Neural progenitor cell (in vitro differentiated cells): ENCODE measurements around the gene MGLL. TPM values are rescaled to one million over a fixed set of nuclear protein-coding genes. Genes with fewer than 3 reads are reported as not detected.

Experiments
- DNase-seq: peaks from one replicate; pipeline ENCODE4 v3.0.0-alpha.2; 2016; ENCODE audit warnings: low spot score
- H2AFZ ChIP-seq: fragments of 200-600 bp; sonication (generic); replicated peaks from 2 replicates; pipeline ENCODE4 v1.6.1; 2016; ENCODE audit warnings: antibody characterized with exemption
- H3F3A ChIP-seq: fragments of 200-600 bp; sonication (generic); 2 replicates; pipeline ENCODE4 v1.6.1; 2016; ENCODE audit warnings: antibody characterized with exemption, low read depth
- H3K27ac ChIP-seq: fragments of 200-600 bp; sonication (generic); 2 replicates; pipeline ENCODE4 v1.5.1; 2016; ENCODE audit warnings: mild to moderate bottlenecking
- H3K27me3 ChIP-seq: fragments of 200-600 bp; sonication (generic); 2 replicates; pipeline ENCODE4 v1.6.1; 2016; ENCODE audit warnings: mild to moderate bottlenecking, moderate library complexity
- H3K36me3 ChIP-seq: fragments of 200-600 bp; sonication (generic); 2 replicates; pipeline ENCODE4 v1.5.1; 2016
- H3K4me1 ChIP-seq: fragments of 200-600 bp; sonication (generic); 2 replicates; pipeline ENCODE4 v1.6.1; 2016; ENCODE audit warnings: mixed run types
- H3K4me2 ChIP-seq: fragments of 200-600 bp; sonication (generic); 2 replicates; pipeline ENCODE4 v1.6.1; 2016
- H3K4me3 ChIP-seq: fragments of 200-600 bp; sonication (generic); 2 replicates; pipeline ENCODE4 v1.5.1; 2016
- H3K79me2 ChIP-seq: fragments of 200-600 bp; sonication (generic); 2 replicates; pipeline ENCODE4 v1.6.1; 2016; ENCODE audit warnings: low read depth
- H3K9ac ChIP-seq: fragments of 200-600 bp; sonication (generic); 2 replicates; pipeline ENCODE4 v1.6.1; 2016
- H3K9me3 ChIP-seq: fragments of 200-600 bp; sonication (generic); 2 replicates; pipeline ENCODE4 v1.5.1; 2016; ENCODE audit warnings: low read depth
- H4K20me1 ChIP-seq: fragments of 200-600 bp; sonication (generic); 2 replicates; pipeline ENCODE4 v1.6.1; 2016; ENCODE audit warnings: low read depth
- H3K27ac Mint-ChIP-seq: 3 replicates; pipeline ENCODE4 v1.8.0; 2021; ENCODE audit warnings: mixed read lengths
- H3K27me3 Mint-ChIP-seq: 2 replicates; pipeline ENCODE4 v1.8.0; 2022; ENCODE audit warnings: low read depth, mild to moderate bottlenecking, inconsistent platforms, moderate library complexity, mixed read lengths; ENCODE audit not compliant: insufficient read depth
- H3K36me3 Mint-ChIP-seq: 3 replicates; pipeline ENCODE4 v1.8.0; 2021; ENCODE audit warnings: mixed read lengths
- H3K4me1 Mint-ChIP-seq: 3 replicates; pipeline ENCODE4 v1.8.0; 2021; ENCODE audit warnings: mixed read lengths
- H3K4me3 Mint-ChIP-seq: 3 replicates; pipeline ENCODE4 v1.8.0; 2021; ENCODE audit warnings: mild to moderate bottlenecking, moderate library complexity, mixed read lengths
- H3K9me3 Mint-ChIP-seq: 3 replicates; pipeline ENCODE4 v1.8.0; 2020; ENCODE audit warnings: mixed read lengths
- EZH2 ChIP-seq: fragments of 200-600 bp; sonication (generic); IDR thresholded peaks from 2 replicates; pipeline ENCODE4 v1.6.1; 2017; ENCODE audit warnings: antibody characterized with exemption, mild to moderate bottlenecking, moderate library complexity
- EZH2phosphoT487 ChIP-seq: fragments of 200-600 bp; sonication (generic); IDR thresholded peaks from 2 replicates; pipeline ENCODE4 v1.6.1; 2017; ENCODE audit warnings: antibody characterized with exemption
- total RNA-seq: library from RNA; depleted of rRNA; stranded (reverse); fragments of >200 nt; gene quantifications from 2 replicates; pipeline ENCODE4 v1.2.3, GENCODE V29; 2015; ENCODE audit warnings: low replicate concordance
- TF ChIP-seq, protein P1 (sequence below): fragments of 200-600 bp; sonication (generic); IDR thresholded peaks from 2 replicates; pipeline ENCODE4 v1.5.1; 2017; ENCODE audit warnings: antibody characterized with exemption, mild to moderate bottlenecking

Gene MGLL
- total RNA-seq, 1 donor from 2014 or later = 0.15 TPM

DNA sequence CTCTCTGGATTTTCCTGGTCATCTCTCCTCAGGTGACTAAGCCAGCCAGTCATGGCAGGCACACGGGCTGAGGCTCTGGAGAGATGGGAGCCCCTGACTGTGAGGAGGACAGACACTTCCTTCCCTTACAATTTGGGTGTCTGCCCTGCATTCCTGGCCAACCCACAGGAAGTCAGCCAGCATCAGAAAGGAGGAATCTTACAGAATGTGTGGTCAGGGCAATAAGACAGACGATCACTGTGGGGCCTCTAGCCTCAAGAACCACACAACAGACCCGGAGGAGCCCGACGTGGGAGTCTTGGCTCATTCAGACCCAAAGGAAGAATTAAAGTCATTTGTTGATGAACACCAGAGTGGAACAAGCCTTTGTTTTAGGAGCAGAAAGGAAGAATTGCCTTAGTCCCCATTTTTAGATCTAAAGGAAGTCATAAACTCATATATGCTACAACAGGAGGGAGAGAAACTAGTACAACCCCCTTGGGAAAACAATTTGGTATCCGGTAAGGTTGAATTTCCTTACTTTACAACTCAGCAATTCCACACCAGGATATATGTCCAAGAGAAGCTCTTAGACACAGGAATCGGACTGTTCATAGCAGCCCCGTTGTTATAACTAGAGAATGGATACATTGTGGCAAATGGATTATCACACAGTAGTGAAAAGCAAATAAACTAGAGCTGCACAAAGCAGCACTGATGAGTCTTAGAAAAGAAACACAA is 87.4 kb downstream of the MGLL start:
- H3K36me3 ChIP-seq = no peaks in the 10 kb centered on the region
- Mint-ChIP-seq H3K27me3 (peaks cover 11% of the 10 kb centered on the region), H3K36me3 (no peaks in the 10 kb centered on the region), H3K9me3 (no peaks in the 10 kb centered on the region), H3K4me3 (no peak overlapping the region), H3K27ac (no peak overlapping the region), H3K4me1 (peaks cover 30% of the 10 kb centered on the region)
- H3K27me3 ChIP-seq = peaks cover 41% of the 10 kb centered on the region
- no peak overlapping the region for H2AFZ ChIP-seq
- no peak overlapping the region for H3K9ac ChIP-seq
- no peak overlapping the region for H3K4me2 ChIP-seq
- no peak for DNase-seq
- H3K79me2 ChIP-seq = no peaks in the 10 kb centered on the region
- peaks cover 30% of the 10 kb centered on the region for H3K4me1 ChIP-seq
- peaks cover 11% of the 10 kb centered on the region for H3F3A ChIP-seq
- no peak overlapping the region for H3K27ac ChIP-seq
- no peaks in the 10 kb centered on the region for H4K20me1 ChIP-seq
- H3K9me3 ChIP-seq = no peaks in the 10 kb centered on the region
- no peak overlapping the region for H3K4me3 ChIP-seq
- TF ChIP-seq EZH2phosphoT487 = no peak
- TF ChIP-seq EZH2 = no peak
- TF ChIP-seq, protein P1, sequence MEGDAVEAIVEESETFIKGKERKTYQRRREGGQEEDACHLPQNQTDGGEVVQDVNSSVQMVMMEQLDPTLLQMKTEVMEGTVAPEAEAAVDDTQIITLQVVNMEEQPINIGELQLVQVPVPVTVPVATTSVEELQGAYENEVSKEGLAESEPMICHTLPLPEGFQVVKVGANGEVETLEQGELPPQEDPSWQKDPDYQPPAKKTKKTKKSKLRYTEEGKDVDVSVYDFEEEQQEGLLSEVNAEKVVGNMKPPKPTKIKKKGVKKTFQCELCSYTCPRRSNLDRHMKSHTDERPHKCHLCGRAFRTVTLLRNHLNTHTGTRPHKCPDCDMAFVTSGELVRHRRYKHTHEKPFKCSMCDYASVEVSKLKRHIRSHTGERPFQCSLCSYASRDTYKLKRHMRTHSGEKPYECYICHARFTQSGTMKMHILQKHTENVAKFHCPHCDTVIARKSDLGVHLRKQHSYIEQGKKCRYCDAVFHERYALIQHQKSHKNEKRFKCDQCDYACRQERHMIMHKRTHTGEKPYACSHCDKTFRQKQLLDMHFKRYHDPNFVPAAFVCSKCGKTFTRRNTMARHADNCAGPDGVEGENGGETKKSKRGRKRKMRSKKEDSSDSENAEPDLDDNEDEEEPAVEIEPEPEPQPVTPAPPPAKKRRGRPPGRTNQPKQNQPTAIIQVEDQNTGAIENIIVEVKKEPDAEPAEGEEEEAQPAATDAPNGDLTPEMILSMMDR = no peak

DNA sequence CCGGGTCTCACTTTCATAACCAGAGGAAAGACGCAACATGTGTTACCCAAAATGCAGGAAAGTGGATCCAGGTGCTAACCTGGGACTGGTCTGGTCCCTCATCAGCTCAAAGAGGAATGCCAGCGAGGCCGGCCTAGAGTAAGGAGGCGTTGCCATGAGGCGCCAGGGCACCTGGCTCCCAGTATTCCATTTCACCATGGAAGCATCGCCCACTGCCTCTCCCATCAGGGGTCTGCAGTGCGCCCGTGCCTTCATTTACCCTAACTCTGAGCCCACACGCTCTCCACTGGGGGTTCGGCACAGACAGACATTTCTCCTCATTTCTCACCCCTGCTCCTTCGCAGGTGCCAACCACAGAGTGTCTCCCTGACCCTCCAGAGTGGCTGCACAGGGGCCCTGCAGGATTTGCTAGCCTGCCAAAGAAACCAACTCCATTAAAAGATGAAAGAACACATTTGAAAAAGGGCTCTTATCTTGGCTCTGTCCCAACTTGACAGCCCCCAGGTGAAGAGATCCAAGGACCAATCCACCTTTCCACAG is 88.1 kb downstream of the MGLL start:
- no peak overlapping the region for H3K4me2 ChIP-seq
- no peaks in the 10 kb centered on the region for H3K9me3 ChIP-seq
- H3K27me3 ChIP-seq = peaks cover 48% of the 10 kb centered on the region
- DNase-seq = no peak
- TF ChIP-seq EZH2phosphoT487 = no peak
- no peak for TF ChIP-seq EZH2
- TF ChIP-seq, protein P1 = no peak
- Mint-ChIP-seq H3K4me3 (no peak overlapping the region), H3K27me3 (peaks cover 11% of the 10 kb centered on the region), H3K9me3 (no peaks in the 10 kb centered on the region), H3K36me3 (no peaks in the 10 kb centered on the region), H3K4me1 (peaks cover 30% of the 10 kb centered on the region), H3K27ac (no peak overlapping the region)
- H3K4me1 ChIP-seq = peaks cover 30% of the 10 kb centered on the region
- H3K79me2 ChIP-seq = no peaks in the 10 kb centered on the region
- no peak overlapping the region for H3K4me3 ChIP-seq
- no peak overlapping the region for H2AFZ ChIP-seq
- peaks cover 11% of the 10 kb centered on the region for H3F3A ChIP-seq
- H3K36me3 ChIP-seq = no peaks in the 10 kb centered on the region
- H3K9ac ChIP-seq = no peak overlapping the region
- H3K27ac ChIP-seq = no peak overlapping the region
- no peaks in the 10 kb centered on the region for H4K20me1 ChIP-seq

GRCh38 chr3:127733781-127734180 is 88.5 kb downstream of the MGLL start:
- H3K9me3 ChIP-seq = no peaks in the 10 kb centered on the region
- H3K9me3 Mint-ChIP-seq = no peaks in the 10 kb centered on the region
- peaks cover 11% of the 10 kb centered on the region for H3F3A ChIP-seq
- no peak overlapping the region for H3K27ac Mint-ChIP-seq
- peaks cover 11% of the 10 kb centered on the region for H3K27me3 Mint-ChIP-seq
- H3K4me3 Mint-ChIP-seq = no peak overlapping the region
- H3K4me3 ChIP-seq = no peak overlapping the region
- DNase-seq = no peak
- H3K36me3 ChIP-seq = no peaks in the 10 kb centered on the region
- H3K79me2 ChIP-seq = no peaks in the 10 kb centered on the region
- no peak overlapping the region for H3K4me2 ChIP-seq
- no peak overlapping the region for H3K9ac ChIP-seq
- no peak overlapping the region for H3K27ac ChIP-seq
- H3K36me3 Mint-ChIP-seq = no peaks in the 10 kb centered on the region
- peaks cover 30% of the 10 kb centered on the region for H3K4me1 Mint-ChIP-seq
- TF ChIP-seq EZH2 (no peak), EZH2phosphoT487 (no peak)
- TF ChIP-seq, protein P1 = no peak
- H3K27me3 ChIP-seq = peaks cover 50% of the 10 kb centered on the region
- no peaks in the 10 kb centered on the region for H4K20me1 ChIP-seq
- peaks cover 30% of the 10 kb centered on the region for H3K4me1 ChIP-seq
- H2AFZ ChIP-seq = no peak overlapping the region
